NCI-H226 (cell line): Measurements from ENCODE around the gene ST3GAL6.
"Not testable (repeated sequence)": the region's sequence is repeated elsewhere in the genome, so short reads cannot be mapped to it uniquely, and the experiment has no call there.

Experiments used
- DNase-seq: peaks from one replicate; pipeline ENCODE4 v3.0.0-alpha.2; 2015

The ST3GAL6 gene

GRCh38 chr3:98807011-98807410 lies 43.9 kb downstream of the ST3GAL6 start:
- DNase-seq = peak; percentile 79

- no peak for DNase-seq
Observed at GRCh38 chr3:98807561-98807960, 44.4 kb downstream of the ST3GAL6 start.

DNA sequence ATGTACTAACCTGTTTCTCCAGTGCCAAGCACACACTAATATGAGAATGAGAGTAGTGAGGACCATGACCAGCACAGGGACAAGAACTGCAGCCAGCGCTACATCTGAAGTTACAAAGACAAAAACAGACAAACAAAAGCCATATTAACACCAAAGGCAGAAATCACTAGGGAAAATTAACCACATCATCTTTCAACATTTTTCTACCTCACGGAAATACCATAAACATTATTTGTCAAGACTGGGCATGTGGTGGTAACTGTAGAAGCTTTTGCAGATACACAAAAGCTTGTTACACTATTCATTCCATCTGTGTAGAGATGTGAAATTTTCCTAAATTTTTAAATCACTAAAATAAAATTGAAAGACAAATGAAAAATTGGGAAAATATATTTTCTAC lies 44.9 kb downstream of the ST3GAL6 start:
- DNase-seq = no peak

- DNase-seq = no peak
Observed at GRCh38 chr3:98809557-98809956, 46.4 kb downstream of the ST3GAL6 start.

- no peak for DNase-seq
Observed at GRCh38 chr3:98811048-98811447, 47.9 kb downstream of the ST3GAL6 start.

- peak; percentile 39 for DNase-seq
Observed at GRCh38 chr3:98812851-98813374, 49.8 kb downstream of the ST3GAL6 start.

DNA sequence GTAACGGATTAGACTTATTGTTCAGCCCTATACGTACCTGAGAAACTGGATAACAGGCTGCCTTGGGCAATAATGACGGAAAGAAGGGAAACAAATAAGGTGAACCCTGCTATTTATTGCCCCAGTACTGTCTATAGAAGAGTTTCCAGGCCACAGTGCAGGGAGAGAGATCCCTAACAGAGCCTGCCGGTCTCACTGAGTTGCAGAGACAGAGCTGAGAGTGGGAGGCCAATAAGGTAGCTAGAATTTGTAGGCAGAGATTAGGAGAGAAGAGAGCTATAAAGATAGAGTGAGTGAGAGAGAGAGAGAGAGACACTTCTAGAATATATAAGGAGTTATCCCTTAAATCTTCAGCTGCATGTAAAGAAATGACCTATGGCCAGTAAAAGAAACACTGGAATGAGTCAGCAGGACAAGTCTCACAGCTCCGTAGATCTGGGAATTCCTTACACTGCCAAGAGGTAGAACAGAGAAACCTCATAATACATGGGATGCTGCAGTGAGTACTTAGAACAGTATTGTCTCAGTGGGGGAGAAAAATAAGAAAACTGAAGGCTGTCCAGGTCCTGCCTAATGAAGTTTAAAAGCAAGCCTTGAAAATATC lies 51.8 kb downstream of the ST3GAL6 start:
- peak; percentile 40 for DNase-seq

DNA sequence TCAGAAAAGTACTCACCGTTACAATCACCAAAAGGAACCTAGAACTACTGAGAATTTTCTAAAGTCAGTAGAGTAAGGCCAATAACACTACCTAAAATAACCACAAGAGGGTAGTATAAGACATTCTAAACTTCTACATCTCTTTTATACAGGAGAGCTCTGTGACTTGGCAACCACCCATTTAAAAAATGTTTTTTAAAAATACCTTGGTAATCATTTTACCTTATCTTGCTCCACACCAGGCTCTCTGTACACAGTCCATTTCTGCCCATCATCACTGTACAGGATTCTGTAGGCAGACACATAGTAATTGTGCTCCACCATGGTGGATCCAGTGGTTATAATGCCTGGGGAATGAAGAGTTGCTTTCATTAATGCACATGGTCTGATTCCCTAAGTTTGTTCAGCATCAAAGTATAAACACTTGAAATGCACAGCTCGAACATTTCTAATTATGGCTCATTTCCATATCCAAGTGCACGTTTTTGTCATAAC lies 54.5 kb downstream of the ST3GAL6 start:
- DNase-seq = peak; percentile 62

DNA sequence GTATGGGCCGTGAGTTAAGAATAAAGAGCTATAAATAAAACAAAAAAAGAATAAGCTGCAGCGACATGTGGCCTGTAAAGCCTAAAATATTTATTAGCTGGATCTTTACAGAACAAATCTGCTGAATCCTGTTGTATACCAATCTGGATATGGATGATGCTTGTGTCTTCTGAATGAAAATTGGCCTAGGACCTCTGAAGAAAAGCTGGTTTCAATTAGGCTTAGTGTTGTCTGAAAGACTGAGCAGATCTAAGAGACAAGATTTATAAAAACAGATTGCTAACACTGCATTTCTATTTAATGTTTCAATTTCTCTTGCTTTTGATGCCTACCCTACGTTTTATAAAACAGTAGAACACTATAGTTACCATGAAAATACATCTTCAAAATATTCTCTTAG lies 57.9 kb downstream of the ST3GAL6 start:
- DNase-seq = no peak

DNA sequence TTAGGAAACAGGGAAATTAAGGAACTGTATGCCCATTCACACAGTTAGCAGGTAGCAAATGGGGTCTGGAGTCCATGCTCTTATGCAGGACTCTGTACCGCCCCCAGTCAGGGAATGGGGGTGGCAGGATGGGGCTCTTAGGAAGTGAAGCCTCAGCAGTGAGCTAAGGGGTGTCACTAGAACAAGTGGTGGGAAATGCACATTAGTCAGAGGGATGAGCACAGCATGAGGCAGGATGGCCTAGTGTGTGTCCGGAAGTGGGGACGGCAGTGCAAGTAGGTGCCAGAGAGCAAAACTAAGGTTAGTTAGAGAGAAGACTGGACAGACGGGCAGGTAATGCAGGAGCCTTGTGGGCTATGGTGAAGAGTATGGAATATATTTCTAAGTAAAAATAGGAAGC lies 60.7 kb downstream of the ST3GAL6 start:
- DNase-seq = no peak

DNA sequence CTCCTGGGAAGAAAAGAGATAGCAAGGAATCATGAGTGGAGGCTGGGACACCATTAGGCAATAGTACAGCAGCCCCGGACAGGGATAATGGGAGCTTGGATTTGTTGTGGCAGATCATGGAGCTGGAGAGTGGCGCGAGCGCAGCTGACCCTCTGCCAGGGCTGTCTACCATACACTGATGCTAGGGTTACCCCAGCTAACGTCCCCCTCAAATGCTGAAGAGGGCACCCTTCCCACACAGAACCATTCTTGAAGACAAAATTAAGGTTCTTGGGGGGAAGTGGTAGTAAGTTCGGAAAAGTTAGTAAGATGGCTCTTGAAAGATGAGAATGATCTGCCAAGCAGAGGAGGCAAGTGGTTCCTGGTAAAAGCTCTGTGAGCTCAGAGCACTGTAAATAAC lies 61.1 kb downstream of the ST3GAL6 start:
- DNase-seq = no peak

DNA sequence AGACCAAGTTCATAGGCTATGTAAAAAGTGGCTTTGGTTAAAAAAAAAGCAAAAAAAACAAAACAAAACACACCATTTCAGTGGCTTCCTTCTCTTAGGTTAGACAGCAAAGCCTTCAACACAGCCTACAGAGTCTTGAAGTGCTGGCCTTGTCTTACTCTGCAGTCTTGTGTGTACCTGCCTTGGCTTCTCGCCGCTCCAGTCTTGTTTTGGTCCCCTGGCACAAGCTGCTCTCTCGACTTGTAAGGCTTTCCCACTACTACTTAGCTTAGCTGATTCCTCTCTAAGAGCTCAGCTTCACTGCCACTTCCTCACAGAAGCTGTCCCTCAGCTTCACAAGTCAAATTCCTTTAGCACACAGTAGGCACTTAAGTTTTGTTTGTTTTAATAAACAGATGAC lies 63.0 kb downstream of the ST3GAL6 start:
- no peak for DNase-seq

DNA sequence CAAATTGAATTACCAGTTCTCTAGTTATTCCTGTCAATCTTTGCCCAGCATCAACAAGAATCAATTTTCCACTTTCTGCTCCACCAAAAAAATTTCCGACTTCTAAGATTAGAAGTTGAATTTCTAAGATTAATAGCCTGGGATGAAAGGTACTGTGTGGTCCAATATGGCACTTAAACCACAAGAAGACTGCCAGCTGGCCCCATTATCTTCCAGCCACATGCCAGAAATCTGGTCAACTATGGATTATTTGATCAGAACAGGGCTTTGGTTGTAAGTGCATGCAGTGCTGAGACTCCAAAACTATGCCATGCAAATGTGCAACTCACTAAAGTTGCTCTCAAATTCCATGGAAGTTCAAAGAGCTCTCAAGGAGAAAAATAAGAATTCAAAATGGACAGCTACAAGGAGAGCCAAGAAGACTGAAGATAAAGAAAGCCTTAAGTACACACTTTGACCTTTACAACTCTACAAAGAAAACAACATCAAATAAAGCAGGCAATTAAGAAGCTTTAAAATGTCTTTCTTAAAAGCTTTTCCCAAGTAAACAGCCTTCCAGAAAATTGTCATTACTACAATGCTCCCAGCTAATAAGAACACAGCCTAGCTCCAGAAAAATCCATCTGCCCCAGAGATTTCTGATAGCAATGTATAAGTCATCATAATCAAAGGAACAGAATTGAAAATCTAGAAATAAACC lies 64.2 kb downstream of the ST3GAL6 start:
- DNase-seq = no peak

DNA sequence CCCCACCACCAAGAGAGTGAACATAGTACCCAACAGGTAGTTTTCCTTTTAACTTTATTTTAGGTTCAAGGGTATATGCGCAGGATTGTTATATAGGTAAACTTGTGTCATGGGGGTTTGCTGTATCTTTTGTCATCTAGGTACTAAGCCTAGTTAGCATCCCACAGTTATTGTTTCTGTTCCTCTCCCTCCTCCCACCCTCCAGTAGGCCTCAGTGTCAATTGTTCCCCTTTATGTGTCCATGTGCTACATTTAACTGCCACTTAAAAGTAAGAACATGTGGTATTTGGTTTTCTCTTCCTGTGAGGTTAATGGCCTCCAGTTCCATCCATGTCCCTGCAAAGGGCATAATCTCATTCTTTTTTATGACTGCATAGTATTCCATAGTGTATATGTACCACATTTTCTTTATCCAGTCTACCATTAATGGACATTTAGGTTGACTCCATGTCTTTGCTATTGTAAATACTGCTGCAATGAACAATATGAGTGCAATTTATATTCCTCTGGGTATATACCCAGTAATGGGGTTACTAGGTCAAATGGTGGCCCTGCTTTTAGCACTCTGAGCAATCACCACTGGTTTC lies 66.2 kb downstream of the ST3GAL6 start:
- no peak for DNase-seq

GRCh38 chr3:98831060-98831459 lies 67.9 kb downstream of the ST3GAL6 start:
- not testable (repeated sequence) for DNase-seq

DNA sequence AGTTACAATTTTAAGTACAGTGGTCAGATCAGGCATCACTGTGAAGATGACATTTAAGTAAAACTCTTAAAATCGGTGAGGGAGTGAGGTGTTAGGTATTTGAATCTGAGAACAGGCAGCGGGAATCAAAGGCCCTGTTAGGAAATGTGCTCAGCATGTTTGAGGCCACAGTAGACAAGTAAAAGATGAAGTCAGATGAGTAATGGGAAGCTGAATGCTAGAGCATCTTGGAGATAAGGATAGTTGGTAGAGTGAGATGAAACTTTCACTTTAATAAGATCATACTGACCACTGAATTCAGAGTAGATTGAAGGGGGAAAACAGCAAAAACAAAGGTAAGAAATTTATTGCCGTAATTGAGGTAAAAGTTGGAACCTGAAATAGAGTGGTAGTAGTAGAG lies 76.7 kb downstream of the ST3GAL6 start:
- peak; percentile 79 for DNase-seq

GRCh38 chr3:98843266-98843959 lies 80.3 kb downstream of the ST3GAL6 start:
- DNase-seq = no peak
